B cell (primary cell): ENCODE measurements around the gene ADK. TPM values are rescaled to one million over a fixed set of nuclear protein-coding genes. Genes with fewer than 3 reads are reported as not detected.

Source experiments
- ATAC-seq: fragments of 200-7000 bp; cut with Tn5 transposase; one replicate; pipeline ENCODE4 v1.10.0; 2021; ENCODE audit warnings: low read depth, mild to moderate bottlenecking, moderate number of reproducible peaks, moderate library complexity
- CTCF ChIA-PET: fragments of 350-600 bp; sonication (Branson Sonifier 250); formaldehyde crosslinking; loops from one replicate; lab custom pipeline; 2021; ENCODE audit warnings: antibody characterized with exemption, inconsistent platforms; lab: Charles Lee
- POLR2A ChIA-PET: fragments of 350-600 bp; sonication (Branson Sonifier 250); formaldehyde crosslinking; loops from one replicate; lab custom pipeline; 2021; ENCODE audit warnings: antibody characterized with exemption; lab: Charles Lee
- DNase-seq: peaks from one replicate; pipeline ENCODE4 v3.0.0; 2013
- H2AFZ ChIP-seq: 2 replicates; pipeline ENCODE4 v1.6.1; 2012; ENCODE audit warnings: mild to moderate bottlenecking, low read depth, low read length; ENCODE audit not compliant: insufficient read depth, poor library complexity, severe bottlenecking
- H3K27ac ChIP-seq, 2 donors: 1 replicate in 1 of 2; 2 replicates in 1 of 2; pipeline ENCODE4 v1.5.1; 2012 to 2013; ENCODE audit warnings: low read length in 2 of 2, mild to moderate bottlenecking in 2 of 2, moderate library complexity in 1 of 2
- H3K27me3 ChIP-seq, 4 experiments: fragments of 200-600 bp in 1 of 4; sonication (generic) in 1 of 4; replicated peaks in 1 of 4; 1 replicate in 2 of 4; 2 replicates in 2 of 4; pipeline versions ENCODE4 v1.6.1 to v1.7.0; 2013 to 2016; ENCODE audit warnings: low read length in 3 of 4, mild to moderate bottlenecking in 2 of 4, mixed read lengths in 1 of 4, moderate library complexity in 1 of 4; ENCODE audit not compliant: insufficient read depth in 4 of 4, control insufficient read depth in 3 of 4; ENCODE audit errors: control extremely low read depth in 1 of 4
- H3K36me3 ChIP-seq, 2 experiments: replicated peaks in 1 of 2; 1 replicate in 1 of 2; 2 replicates in 1 of 2; pipeline versions ENCODE4 v1.6.1 to v1.7.1; 2013; ENCODE audit warnings: low read length in 1 of 2; ENCODE audit not compliant: insufficient read depth in 2 of 2, control insufficient read depth in 1 of 2; ENCODE audit errors: control extremely low read depth in 1 of 2, extremely low read depth in 1 of 2
- H3K4me1 ChIP-seq, 2 donors: fragments of 200-600 bp in 1 of 2; sonication (generic) in 1 of 2; 1 replicate in 1 of 2; 2 replicates in 1 of 2; pipeline versions ENCODE4 v1.5.1 to v1.6.1; 2013 to 2017; ENCODE audit warnings: low read length in 2 of 2; ENCODE audit not compliant: control insufficient read depth in 2 of 2, insufficient read depth in 2 of 2
- H3K4me2 ChIP-seq: replicated peaks from 2 replicates; pipeline ENCODE3; 2012; ENCODE audit warnings: mild to moderate bottlenecking, low read depth, low read length; ENCODE audit not compliant: poor library complexity, severe bottlenecking
- H3K4me3 ChIP-seq, 5 experiments: fragments of 200-600 bp in 1 of 5; sonication (generic) in 1 of 5; 1 replicate in 3 of 5; 2 replicates in 2 of 5; pipeline versions ENCODE4 v1.5.1 to v1.7.0; 2011 to 2016; ENCODE audit warnings: low read length in 4 of 5, mild to moderate bottlenecking in 4 of 5, low read depth in 2 of 5, control low read depth in 1 of 5, moderate library complexity in 1 of 5; ENCODE audit not compliant: insufficient read depth in 1 of 5; ENCODE audit errors: control extremely low read depth in 1 of 5, extremely low read depth in 1 of 5
- H3K79me2 ChIP-seq: fragments of 200-600 bp; sonication (generic); one replicate; pipeline ENCODE4 v1.6.0; 2016; ENCODE audit warnings: low read length; ENCODE audit not compliant: control insufficient read depth, insufficient read depth
- H3K9ac ChIP-seq: fragments of 200-600 bp; sonication (generic); 2 replicates; pipeline ENCODE4 v1.6.1; 2017; ENCODE audit warnings: mild to moderate bottlenecking, low read length, moderate library complexity
- H3K9me3 ChIP-seq, 3 donors: one replicate each; pipeline versions ENCODE4 v1.6.1 to v1.7.1; 2013; ENCODE audit warnings: low read length in 2 of 3; ENCODE audit not compliant: control insufficient read depth in 2 of 3, insufficient read depth in 1 of 3; ENCODE audit errors: control extremely low read depth in 1 of 3
- H4K20me1 ChIP-seq: 2 replicates; pipeline ENCODE4 v1.6.0; 2012; ENCODE audit warnings: mild to moderate bottlenecking, low read length; ENCODE audit not compliant: insufficient read depth, control insufficient read depth, poor library complexity, severe bottlenecking
- H3K27ac Mint-ChIP-seq: one replicate; pipeline ENCODE4 v1.8.0; 2021; ENCODE audit warnings: mixed read lengths
- H3K27me3 Mint-ChIP-seq: one replicate; pipeline ENCODE4 v1.8.0; 2021; ENCODE audit warnings: mixed read lengths
- H3K4me1 Mint-ChIP-seq: one replicate; pipeline ENCODE4 v1.8.0; 2021; ENCODE audit warnings: mixed read lengths
- H3K4me3 Mint-ChIP-seq: one replicate; pipeline ENCODE4 v1.8.0; 2021; ENCODE audit warnings: mixed read lengths
- H3K9me3 Mint-ChIP-seq: one replicate; pipeline ENCODE4 v1.8.0; 2022; ENCODE audit warnings: mixed read lengths; ENCODE audit not compliant: insufficient read depth
- EZH2 ChIP-seq: IDR thresholded peaks from 2 replicates; pipeline ENCODE4 v1.6.1; 2012; ENCODE audit warnings: borderline replicate concordance, low read depth, mild to moderate bottlenecking, moderate library complexity, low read length; ENCODE audit not compliant: insufficient read depth, poor library complexity, severe bottlenecking
- WGBS: methylation state at CpG from one replicate; pipeline ENCODE4 v1.1.5; 2013; ENCODE audit warnings: missing lambda C conversion rate; ENCODE audit not compliant: insufficient coverage; 5-methylcytosine and 5-hydroxymethylcytosine counted together
- intact Hi-C: fragments of 100-400 bp; cut with micrococcal nuclease; formaldehyde crosslinking; loops from one replicate; pipeline ENCODE4 v1.10.0; 2022
- polyA plus RNA-seq: library from polyadenylated mRNA; depleted of rRNA; stranded (reverse); fragments of >200 nt; gene quantifications from 2 replicates; pipeline ENCODE4 v1.2.3, GENCODE V29; 2012
- total RNA-seq, 2 donors: library from RNA; stranded (reverse); fragments of 120-200 nt in 1 of 2; gene quantifications; 1 replicate in 1 of 2; 2 replicates in 1 of 2; pipeline versions ENCODE4 v1.2.3 to v1.2.4, GENCODE V29; 2013 to 2022
- TF ChIP-seq, protein P1 (sequence below): fragments of 200-600 bp; IDR thresholded peaks from one replicate; pipeline ENCODE4 v1.8.0; 2022; ENCODE audit warnings: antibody characterized with exemption, mild to moderate bottlenecking

ADK gene
- total and polyA plus RNA-seq, 2 donors (not counting 1 experiment from before 2014, with no cell fraction given) = 37.2 to 52.6 TPM

DNA sequence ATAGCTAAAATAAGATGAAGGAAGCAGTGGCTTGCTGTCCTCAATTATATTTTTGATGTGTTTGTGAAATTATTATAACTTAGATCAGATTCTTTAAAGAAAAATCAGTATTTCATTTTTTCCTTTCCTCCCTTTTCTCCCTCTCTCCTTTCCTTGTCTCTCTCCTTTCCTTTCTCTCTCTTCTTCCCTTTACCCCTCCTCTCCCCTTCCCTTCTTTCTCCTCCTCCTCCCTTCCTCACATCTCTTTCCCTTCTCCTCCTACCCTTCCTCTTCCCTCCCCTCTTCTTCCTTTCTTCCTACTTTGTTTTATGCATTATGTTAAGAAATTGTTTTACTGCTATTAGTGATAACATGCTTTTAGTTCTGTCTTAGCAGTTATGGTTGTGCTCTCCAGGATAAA, 171.5 kb downstream of the ADK start:
- TF ChIP-seq EZH2 = no peak
- TF ChIP-seq, protein P1, sequence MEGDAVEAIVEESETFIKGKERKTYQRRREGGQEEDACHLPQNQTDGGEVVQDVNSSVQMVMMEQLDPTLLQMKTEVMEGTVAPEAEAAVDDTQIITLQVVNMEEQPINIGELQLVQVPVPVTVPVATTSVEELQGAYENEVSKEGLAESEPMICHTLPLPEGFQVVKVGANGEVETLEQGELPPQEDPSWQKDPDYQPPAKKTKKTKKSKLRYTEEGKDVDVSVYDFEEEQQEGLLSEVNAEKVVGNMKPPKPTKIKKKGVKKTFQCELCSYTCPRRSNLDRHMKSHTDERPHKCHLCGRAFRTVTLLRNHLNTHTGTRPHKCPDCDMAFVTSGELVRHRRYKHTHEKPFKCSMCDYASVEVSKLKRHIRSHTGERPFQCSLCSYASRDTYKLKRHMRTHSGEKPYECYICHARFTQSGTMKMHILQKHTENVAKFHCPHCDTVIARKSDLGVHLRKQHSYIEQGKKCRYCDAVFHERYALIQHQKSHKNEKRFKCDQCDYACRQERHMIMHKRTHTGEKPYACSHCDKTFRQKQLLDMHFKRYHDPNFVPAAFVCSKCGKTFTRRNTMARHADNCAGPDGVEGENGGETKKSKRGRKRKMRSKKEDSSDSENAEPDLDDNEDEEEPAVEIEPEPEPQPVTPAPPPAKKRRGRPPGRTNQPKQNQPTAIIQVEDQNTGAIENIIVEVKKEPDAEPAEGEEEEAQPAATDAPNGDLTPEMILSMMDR = no peak
- Histone ChIP-seq H3K9me3 (peaks cover 3 to 11% (median 6%) of the 10 kb centered on the region in 3 donors), H3K79me2 (peaks cover 36% of the 10 kb centered on the region), H3K27ac (no peak overlapping the region), H3K27me3 (no peaks in the 10 kb centered on the region), H3K4me2 (no peak overlapping the region), H3K36me3 (peaks cover 12 to 13% of the 10 kb centered on the region in 2 experiments), H2AFZ (no peak overlapping the region), H3K4me3 (no peak overlapping the region), H4K20me1 (peaks cover 21% of the 10 kb centered on the region), H3K9ac (no peak overlapping the region), H3K4me1 (no peaks in the 10 kb centered on the region)
- DNase-seq (no peak), ATAC-seq (no peak)
- Mint-ChIP-seq H3K4me1 (peaks cover 5% of the 10 kb centered on the region), H3K9me3 (peaks cover 12% of the 10 kb centered on the region), H3K27me3 (no peaks in the 10 kb centered on the region), H3K4me3 (no peak overlapping the region), H3K27ac (no peak overlapping the region)
- POLR2A ChIA-PET = no interaction called here
- intact Hi-C loops = no loop called here
- CTCF ChIA-PET = interaction anchor here (1.3 kb wide), 1 partner anchor 16 kb away, joined by 3 read pairs; no protein-coding TSS in a partner anchor

DNA sequence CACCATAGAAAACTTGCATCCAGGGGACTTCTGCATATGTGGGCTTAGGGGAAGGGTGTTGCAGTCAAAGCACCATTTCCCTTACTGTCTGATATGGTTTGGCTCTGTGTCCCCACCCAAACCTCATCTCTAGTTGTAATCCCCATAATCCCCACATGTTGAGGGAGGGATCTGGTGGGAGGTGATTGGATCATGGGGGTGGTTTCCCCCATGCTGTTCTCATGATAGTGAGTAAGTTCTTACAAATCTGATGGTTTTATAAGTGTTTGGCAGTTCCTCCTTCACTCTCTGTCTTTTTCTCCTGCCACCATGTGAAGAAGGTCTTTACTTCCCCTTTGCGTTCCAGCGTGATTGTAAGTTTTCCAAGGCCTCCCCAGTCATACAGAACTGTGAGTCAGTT, 177.4 kb downstream of the ADK start:
- WGBS = no CpG with 5 or more reads among the region's 2 CpGs
- no peak overlapping the region for H3K27ac ChIP-seq
- no peaks in the 10 kb centered on the region for H3K27me3 Mint-ChIP-seq
- no peak overlapping the region for H3K4me3 ChIP-seq
- no peaks in the 10 kb centered on the region for H3K9me3 ChIP-seq
- H3K9ac ChIP-seq = no peak overlapping the region
- H3K36me3 ChIP-seq = peaks cover 2 to 12% of the 10 kb centered on the region in 2 experiments
- no peak for TF ChIP-seq EZH2
- TF ChIP-seq, protein P1 = no peak
- POLR2A ChIA-PET = no interaction called here
- H3K27me3 ChIP-seq = no peaks in the 10 kb centered on the region
- CTCF ChIA-PET = no interaction called here
- intact Hi-C loops = no loop called here
- H4K20me1 ChIP-seq = peaks cover 38% of the 10 kb centered on the region
- H3K27ac Mint-ChIP-seq = no peak overlapping the region
- peaks cover 6% of the 10 kb centered on the region for H3K4me1 Mint-ChIP-seq
- H3K4me3 Mint-ChIP-seq = no peak overlapping the region
- ATAC-seq = no peak
- H3K9me3 Mint-ChIP-seq = no peaks in the 10 kb centered on the region
- DNase-seq = no peak
- no peak overlapping the region for H2AFZ ChIP-seq
- no peaks in the 10 kb centered on the region for H3K4me1 ChIP-seq
- H3K79me2 ChIP-seq = peaks cover 45% of the 10 kb centered on the region
- H3K4me2 ChIP-seq = no peak overlapping the region
